ENCODE data around the gene LCLAT1. TPM values are rescaled to one million over a fixed set of nuclear protein-coding genes. Genes with fewer than 3 reads are reported as not detected.
"Not testable (repeated sequence)": the region's sequence is repeated elsewhere in the genome, so short reads cannot be mapped to it uniquely, and the experiment has no call there.

Gene LCLAT1
- polyA plus RNA-seq, 1 donor (not counting 4 experiments of a cell fraction or from before 2014, with no cell fraction given) = 17.1 TPM

DNA sequence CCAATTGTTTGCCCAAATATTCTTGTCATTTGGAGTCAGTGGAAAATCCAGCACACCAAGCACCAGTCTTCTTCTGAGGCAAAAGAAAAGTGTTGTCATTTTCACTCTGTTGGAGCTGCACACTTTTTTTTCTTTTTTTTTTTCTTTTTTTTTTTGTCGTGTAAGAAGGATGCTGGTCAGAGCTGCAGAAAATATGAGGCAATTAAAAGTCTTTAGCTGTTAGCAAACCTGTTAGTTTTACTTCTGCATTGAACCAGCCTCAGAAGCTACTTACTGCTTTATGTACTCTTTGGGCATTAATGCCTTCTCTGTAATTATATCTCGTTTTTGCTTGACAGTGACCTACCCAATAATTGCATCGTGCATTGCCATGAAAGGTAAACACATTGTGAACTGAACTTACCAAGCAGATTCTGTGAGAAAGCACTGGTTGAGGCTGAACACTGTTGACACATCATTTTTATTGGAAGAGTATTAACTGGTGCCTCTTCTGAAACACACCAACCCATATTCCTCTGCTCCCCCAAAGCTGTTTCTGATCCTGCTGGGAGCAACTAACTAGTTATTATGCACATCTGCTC lies 194.8 kb downstream of the LCLAT1 start:
- TF ChIP-seq EZH2 (IDR thresholded peaks at IDR 0.05; ENCODE audit: low read length) (no peak), CTCF (optimal IDR thresholded peaks at IDR 0.05 in 1 of 3, IDR thresholded peaks at IDR 0.05 in 1 of 3, conservative IDR thresholded peaks at IDR 0.05 in 1 of 3; ENCODE audit: extremely low read depth in 1 of 3, insufficient read depth in 2 of 3, low read length in 3 of 3) (no peak)
- H3K36me3 ChIP-seq (ENCODE audit: control insufficient read depth in 2 of 2, extremely low read depth in 1 of 2, insufficient read depth in 2 of 2, low read length in 2 of 2) = peaks cover 0 to 5% of the 10 kb centered on the region in 2 experiments
- H3K9ac ChIP-seq (ENCODE audit: control insufficient read depth, extremely low read depth, insufficient read depth, low read length) = no peak overlapping the region
- DNase-seq (ENCODE audit: low read depth, low spot score) (no peak), FAIRE-seq (no peak)
- H3K27me3 ChIP-seq (ENCODE audit: control insufficient read depth, extremely low read depth, insufficient read depth, low read length) = no peaks in the 10 kb centered on the region
- dilution Hi-C loops (cut with MboI; ENCODE audit: extremely low pct_ligation_motif_present, low sequenced_read_pairs) = no loop called here
- H3K9me1 ChIP-seq (ENCODE audit: control insufficient read depth, extremely low read depth, insufficient read depth, low read length) = no peaks in the 10 kb centered on the region
- H3K4me1 ChIP-seq (ENCODE audit: control insufficient read depth, extremely low read depth, insufficient read depth, low read length) = no peaks in the 10 kb centered on the region
- no peak overlapping the region for H3K4me3 ChIP-seq (ENCODE audit: control insufficient read depth in 2 of 3, extremely low read depth in 1 of 3, insufficient read depth in 2 of 3, low read depth in 1 of 3, low read length in 3 of 3)
- no peaks in the 10 kb centered on the region for H4K20me1 ChIP-seq (ENCODE audit: control insufficient read depth, extremely low read depth, insufficient read depth, low read length)
- H2AFZ ChIP-seq (ENCODE audit: control insufficient read depth, low read length) = no peak overlapping the region
- no peak overlapping the region for H3K27ac ChIP-seq (ENCODE audit: control insufficient read depth, insufficient read depth, low read length)
- no peaks in the 10 kb centered on the region for H3K9me3 ChIP-seq (ENCODE audit: control insufficient read depth, low read depth, low read length)
- no peaks in the 10 kb centered on the region for H3K79me2 ChIP-seq (ENCODE audit: control insufficient read depth, insufficient read depth, low read length)
- no peak overlapping the region for H3K4me2 ChIP-seq (ENCODE audit: control insufficient read depth, extremely low read depth, insufficient read depth, low read depth, low read length)

- dilution Hi-C loops (cut with MboI; ENCODE audit: extremely low pct_ligation_motif_present, low sequenced_read_pairs) = not testable (repeated sequence)
- peak; percentile 73 for FAIRE-seq
Observed at GRCh38 chr2:30643013-30643412, 196.0 kb downstream of the LCLAT1 start.

GRCh38 chr2:30643674-30644073 lies 196.6 kb downstream of the LCLAT1 start:
- Histone ChIP-seq H3K27me3 (ENCODE audit: control insufficient read depth, extremely low read depth, insufficient read depth, low read length) (no peaks in the 10 kb centered on the region), H3K36me3 (ENCODE audit: control insufficient read depth in 2 of 2, extremely low read depth in 1 of 2, insufficient read depth in 2 of 2, low read length in 2 of 2) (peaks cover 0 to 5% of the 10 kb centered on the region in 2 experiments)
- dilution Hi-C loops (cut with MboI; ENCODE audit: extremely low pct_ligation_motif_present, low sequenced_read_pairs) = no loop called here

More at GRCh38 chr2:30643013-30643412, 196.0 kb downstream of the LCLAT1 start:
- H3K4me3 ChIP-seq (ENCODE audit: control insufficient read depth in 2 of 3, extremely low read depth in 1 of 3, insufficient read depth in 2 of 3, low read depth in 1 of 3, low read length in 3 of 3); H3K36me3 ChIP-seq (ENCODE audit: control insufficient read depth in 2 of 2, extremely low read depth in 1 of 2, insufficient read depth in 2 of 2, low read length in 2 of 2); H3K9ac ChIP-seq (ENCODE audit: control insufficient read depth, extremely low read depth, insufficient read depth, low read length); H3K4me1 ChIP-seq (ENCODE audit: control insufficient read depth, extremely low read depth, insufficient read depth, low read length); H3K27ac ChIP-seq (ENCODE audit: control insufficient read depth, insufficient read depth, low read length); DNase-seq (ENCODE audit: low read depth, low spot score); H2AFZ ChIP-seq (ENCODE audit: control insufficient read depth, low read length); H3K27me3 ChIP-seq (ENCODE audit: control insufficient read depth, extremely low read depth, insufficient read depth, low read length); H3K9me1 ChIP-seq (ENCODE audit: control insufficient read depth, extremely low read depth, insufficient read depth, low read length); H3K4me2 ChIP-seq (ENCODE audit: control insufficient read depth, extremely low read depth, insufficient read depth, low read depth, low read length); H4K20me1 ChIP-seq (ENCODE audit: control insufficient read depth, extremely low read depth, insufficient read depth, low read length); H3K79me2 ChIP-seq (ENCODE audit: control insufficient read depth, insufficient read depth, low read length); H3K9me3 ChIP-seq (ENCODE audit: control insufficient read depth, low read depth, low read length): not testable (repeated sequence)

More at GRCh38 chr2:30643674-30644073, 196.6 kb downstream of the LCLAT1 start:
- Histone ChIP-seq H3K4me1 (ENCODE audit: control insufficient read depth, extremely low read depth, insufficient read depth, low read length) (no peaks in the 10 kb centered on the region), H3K79me2 (ENCODE audit: control insufficient read depth, insufficient read depth, low read length) (no peaks in the 10 kb centered on the region), H4K20me1 (ENCODE audit: control insufficient read depth, extremely low read depth, insufficient read depth, low read length) (no peaks in the 10 kb centered on the region), H3K27ac (ENCODE audit: control insufficient read depth, insufficient read depth, low read length) (no peak overlapping the region), H3K4me2 (ENCODE audit: control insufficient read depth, extremely low read depth, insufficient read depth, low read depth, low read length) (no peak overlapping the region), H3K9me3 (ENCODE audit: control insufficient read depth, low read depth, low read length) (no peaks in the 10 kb centered on the region), H3K4me3 (ENCODE audit: control insufficient read depth in 2 of 3, extremely low read depth in 1 of 3, insufficient read depth in 2 of 3, low read depth in 1 of 3, low read length in 3 of 3) (no peak overlapping the region), H2AFZ (ENCODE audit: control insufficient read depth, low read length) (no peak overlapping the region), H3K9ac (ENCODE audit: control insufficient read depth, extremely low read depth, insufficient read depth, low read length) (no peak overlapping the region), H3K9me1 (ENCODE audit: control insufficient read depth, extremely low read depth, insufficient read depth, low read length) (no peaks in the 10 kb centered on the region)
- no peak for FAIRE-seq
- TF ChIP-seq EZH2 (IDR thresholded peaks at IDR 0.05; ENCODE audit: low read length) (no peak), CTCF (optimal IDR thresholded peaks at IDR 0.05 in 1 of 3, IDR thresholded peaks at IDR 0.05 in 1 of 3, conservative IDR thresholded peaks at IDR 0.05 in 1 of 3; ENCODE audit: extremely low read depth in 1 of 3, insufficient read depth in 2 of 3, low read length in 3 of 3) (no peak)
- DNase-seq (ENCODE audit: low read depth, low spot score) = no peak
